HG03442 (cell line): ENCODE data around the gene ITIH2.
"Not testable (repeated sequence)": the region's sequence is repeated elsewhere in the genome, so short reads cannot be mapped to it uniquely, and the experiment has no call there.

Experiments
- ATAC-seq: cut with Tn5 transposase; IDR thresholded peaks from one replicate; pipeline ENCODE4 v1.9.1; 2021; ENCODE audit warnings: mild to moderate bottlenecking, moderate library complexity; ENCODE audit not compliant: unreplicated experiment

The ITIH2 gene

GRCh38 chr10:7696545-7696944, 6.6 kb upstream of the ITIH2 start:
- no peak for ATAC-seq

GRCh38 chr10:7697426-7697825, 5.7 kb upstream of the ITIH2 start:
- ATAC-seq: no peak

GRCh38 chr10:7700577-7701125, 2.5 kb upstream of the ITIH2 start:
- no peak for ATAC-seq

GRCh38 chr10:7701158-7701742, 1.9 kb upstream of the ITIH2 start:
- ATAC-seq: no peak

GRCh38 chr10:7702288-7702812, 766 bp upstream of the ITIH2 start:
- ATAC-seq: no peak

- no peak for ATAC-seq
These were observed 1.2 kb downstream of the ITIH2 start for GRCh38 chr10:7704071-7705016.

GRCh38 chr10:7705341-7705740, 2.2 kb downstream of the ITIH2 start:
- ATAC-seq: no peak

GRCh38 chr10:7706534-7707073, 3.5 kb downstream of the ITIH2 start:
- no peak for ATAC-seq

GRCh38 chr10:7707102-7707501, 4.0 kb downstream of the ITIH2 start:
- ATAC-seq: no peak

GRCh38 chr10:7707858-7708622, 4.9 kb downstream of the ITIH2 start:
- ATAC-seq: no peak

GRCh38 chr10:7708832-7709231, 5.7 kb downstream of the ITIH2 start:
- no peak for ATAC-seq

- ATAC-seq: no peak
These were observed 7.3 kb downstream of the ITIH2 start for GRCh38 chr10:7710446-7710845.

GRCh38 chr10:7711075-7711474, 8.0 kb downstream of the ITIH2 start:
- ATAC-seq: not testable (repeated sequence)

- no peak for ATAC-seq
These were observed 12.4 kb downstream of the ITIH2 start for GRCh38 chr10:7715515-7715914.

GRCh38 chr10:7717767-7718166, 14.7 kb downstream of the ITIH2 start:
- no peak for ATAC-seq

- no peak for ATAC-seq
These were observed 15.6 kb downstream of the ITIH2 start for GRCh38 chr10:7718685-7719084.

- no peak for ATAC-seq
These were observed 17.4 kb downstream of the ITIH2 start for GRCh38 chr10:7720478-7720877.

GRCh38 chr10:7722927-7723529, 19.9 kb downstream of the ITIH2 start:
- ATAC-seq: no peak

- no peak for ATAC-seq
These were observed 31.7 kb downstream of the ITIH2 start for GRCh38 chr10:7734821-7735220.
